NCI-H1048 (cell line): ENCODE results near the gene TMED3.
"Not testable (repeated sequence)": the region's sequence is repeated elsewhere in the genome, so short reads cannot be mapped to it uniquely, and the experiment has no call there.

ENCODE experiments used
- DNase-seq: peaks from one replicate; lab custom pipeline; 2025; lab: John Stamatoyannopoulos, UW

TMED3 gene

DNA sequence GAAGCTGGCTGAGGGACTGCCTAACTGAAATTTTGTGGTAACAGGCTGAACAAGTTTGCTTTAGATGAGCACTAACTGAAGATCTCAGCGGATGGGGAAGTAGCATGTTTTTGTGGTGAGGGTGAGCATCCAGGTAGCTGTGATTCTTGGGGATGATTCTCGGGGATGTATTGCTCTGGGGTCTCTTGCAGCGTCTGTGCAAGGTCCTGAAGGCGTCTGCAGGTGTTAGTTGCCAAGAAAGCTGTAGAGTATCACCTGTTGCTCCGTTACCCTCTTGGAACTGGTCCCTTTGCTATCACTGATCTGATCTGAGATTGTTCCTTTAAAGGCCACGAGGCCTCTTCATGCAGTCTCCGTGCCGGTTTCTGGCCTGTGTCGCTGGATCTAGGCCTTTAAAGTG, 6.0 kb downstream of the TMED3 start:
- no peak for DNase-seq

DNA sequence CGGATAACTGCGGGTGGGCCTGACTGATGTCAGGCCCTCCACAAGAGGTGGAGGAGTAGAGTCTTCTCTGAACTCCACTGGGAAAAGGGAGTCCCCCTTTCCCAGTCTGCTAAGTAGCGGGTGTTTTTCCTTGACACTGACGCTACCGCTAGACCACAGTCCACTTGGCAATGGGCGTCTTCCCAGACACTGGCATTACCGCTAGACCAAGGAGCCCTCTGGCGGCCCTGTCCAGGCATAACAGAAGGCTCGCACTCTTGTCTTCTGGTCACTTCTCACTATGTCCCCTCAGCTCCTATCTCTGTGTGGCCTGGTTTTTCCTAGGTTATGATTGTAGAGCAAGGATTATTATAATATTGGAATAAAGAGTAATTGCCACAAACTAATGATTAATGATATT, 9.1 kb downstream of the TMED3 start:
- not testable (repeated sequence) for DNase-seq

DNA sequence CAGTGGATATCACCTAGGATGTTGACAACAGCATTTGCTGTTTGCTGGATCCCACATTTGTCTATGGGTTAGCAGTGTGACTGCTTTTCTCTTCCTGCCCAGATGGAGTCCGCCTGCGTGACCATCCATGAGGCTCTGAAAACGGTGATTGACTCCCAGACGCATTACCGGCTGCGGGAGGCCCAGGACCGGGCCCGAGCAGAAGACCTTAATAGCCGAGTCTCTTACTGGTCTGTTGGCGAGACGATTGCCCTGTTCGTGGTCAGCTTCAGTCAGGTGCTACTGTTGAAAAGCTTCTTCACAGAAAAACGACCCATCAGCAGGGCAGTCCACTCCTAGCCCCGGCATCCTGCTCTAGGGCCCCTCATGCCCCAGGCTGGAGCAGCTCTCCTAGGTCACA, 11.0 kb downstream of the TMED3 start:
- no peak for DNase-seq

DNA sequence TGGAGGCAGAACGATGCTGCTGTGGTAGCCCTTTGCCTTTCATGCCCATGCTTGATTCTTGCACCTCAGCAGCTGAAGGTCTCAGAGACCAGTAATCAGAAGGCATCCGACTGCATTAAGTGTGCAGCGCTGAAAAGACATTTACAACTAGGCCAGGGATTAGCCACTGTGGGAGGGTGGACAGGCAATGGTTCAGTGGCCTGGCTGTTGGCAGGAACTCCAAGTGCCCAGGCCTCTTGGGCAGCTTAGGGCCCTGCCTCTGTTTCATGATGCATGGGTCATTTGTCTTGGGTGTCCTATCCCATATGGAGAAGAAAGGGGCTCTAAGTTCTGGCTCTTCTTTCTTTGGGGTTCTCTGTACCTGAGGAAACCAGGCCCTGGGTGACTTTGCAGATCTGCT, 11.4 kb downstream of the TMED3 start:
- no peak for DNase-seq

DNA sequence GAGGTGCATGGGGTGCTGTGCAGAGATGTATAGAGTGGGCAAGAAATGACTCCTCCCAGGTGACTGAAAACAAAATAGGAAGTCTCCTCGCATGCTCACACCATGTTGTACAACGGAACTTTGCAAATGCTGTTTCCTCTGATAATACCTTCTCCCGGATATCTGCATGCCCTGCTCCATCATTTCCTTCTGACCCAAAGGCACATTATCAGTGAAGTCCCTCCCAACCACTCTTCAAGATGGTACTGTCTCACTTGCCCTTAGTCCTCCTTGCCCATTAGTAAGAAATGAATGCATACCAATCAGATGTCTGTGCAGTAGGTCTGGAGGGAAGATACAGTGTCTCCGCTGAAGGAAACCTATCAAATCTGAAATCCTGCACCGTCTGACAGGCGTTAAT, 12.0 kb downstream of the TMED3 start:
- no peak for DNase-seq

DNA sequence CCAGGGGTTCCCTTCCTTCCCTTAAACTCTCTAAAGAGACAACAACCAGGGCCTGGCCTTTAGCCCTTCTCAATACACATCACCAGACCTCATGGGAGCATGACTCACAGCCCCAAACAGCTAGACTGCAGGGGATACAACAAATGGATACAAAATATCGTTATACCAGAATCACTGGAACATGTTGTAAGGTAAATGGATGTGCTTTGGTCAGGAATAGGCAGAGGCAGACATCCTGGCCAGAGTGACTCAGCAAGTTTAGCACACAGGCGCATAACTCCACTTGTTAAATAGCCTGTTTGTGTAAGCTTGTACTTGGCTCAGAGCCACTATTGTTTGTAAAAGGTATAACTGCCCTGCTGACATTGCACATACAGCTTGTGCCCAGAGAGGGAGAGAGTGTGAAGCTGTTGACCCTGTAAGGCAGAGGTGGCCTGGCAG, 18.3 kb downstream of the TMED3 start:
- DNase-seq = no peak

DNA sequence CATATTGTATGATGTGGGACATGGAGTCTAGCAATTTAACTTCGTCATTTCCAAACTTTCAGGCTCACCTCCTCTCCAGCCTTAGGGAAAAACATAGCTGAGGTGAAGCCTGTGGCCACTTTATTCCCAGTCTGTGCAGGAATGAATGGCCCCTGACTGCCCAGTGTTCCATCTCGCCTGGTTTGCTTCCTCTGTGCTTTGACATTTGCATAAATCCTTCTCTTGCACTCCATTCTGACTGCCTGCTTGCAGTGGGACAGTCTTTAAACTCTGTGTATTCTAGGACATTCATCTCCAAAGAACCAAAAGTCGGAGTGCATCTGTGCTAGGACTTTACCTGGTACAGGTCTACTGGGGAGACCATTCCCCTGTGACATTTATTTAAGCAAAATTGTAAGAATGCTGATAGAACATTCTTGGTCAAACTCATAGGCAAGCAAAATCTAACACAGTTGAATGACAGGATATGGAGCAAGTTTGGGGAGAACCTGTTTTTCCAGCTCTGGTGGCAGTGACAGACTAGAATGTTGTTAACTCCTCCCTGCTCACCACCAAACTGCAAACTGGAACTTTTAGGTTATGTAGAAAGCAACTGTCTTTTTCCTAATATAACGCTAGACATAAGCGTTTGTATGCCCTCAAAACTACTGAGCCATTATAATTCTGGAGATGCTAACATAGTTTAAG, 22.1 kb downstream of the TMED3 start:
- no peak for DNase-seq

DNA sequence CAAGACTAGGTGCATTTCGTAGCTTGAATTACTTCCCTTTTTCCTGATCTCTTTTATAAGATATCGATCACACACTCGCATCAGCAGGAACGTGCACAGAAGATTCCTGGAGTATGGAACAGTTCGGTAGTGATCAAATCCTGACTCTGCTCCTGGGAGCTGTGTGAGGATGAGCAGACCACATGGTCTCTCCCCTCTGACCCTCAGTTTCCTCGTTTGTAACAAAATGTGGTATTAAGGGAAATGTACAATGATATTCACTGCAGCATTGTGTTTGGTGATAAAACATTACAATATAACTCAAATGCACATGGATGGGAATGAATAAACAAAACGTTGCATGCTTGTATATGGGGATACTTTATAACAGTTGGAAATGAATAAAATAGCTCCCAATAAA, 26.7 kb downstream of the TMED3 start:
- no peak for DNase-seq

DNA sequence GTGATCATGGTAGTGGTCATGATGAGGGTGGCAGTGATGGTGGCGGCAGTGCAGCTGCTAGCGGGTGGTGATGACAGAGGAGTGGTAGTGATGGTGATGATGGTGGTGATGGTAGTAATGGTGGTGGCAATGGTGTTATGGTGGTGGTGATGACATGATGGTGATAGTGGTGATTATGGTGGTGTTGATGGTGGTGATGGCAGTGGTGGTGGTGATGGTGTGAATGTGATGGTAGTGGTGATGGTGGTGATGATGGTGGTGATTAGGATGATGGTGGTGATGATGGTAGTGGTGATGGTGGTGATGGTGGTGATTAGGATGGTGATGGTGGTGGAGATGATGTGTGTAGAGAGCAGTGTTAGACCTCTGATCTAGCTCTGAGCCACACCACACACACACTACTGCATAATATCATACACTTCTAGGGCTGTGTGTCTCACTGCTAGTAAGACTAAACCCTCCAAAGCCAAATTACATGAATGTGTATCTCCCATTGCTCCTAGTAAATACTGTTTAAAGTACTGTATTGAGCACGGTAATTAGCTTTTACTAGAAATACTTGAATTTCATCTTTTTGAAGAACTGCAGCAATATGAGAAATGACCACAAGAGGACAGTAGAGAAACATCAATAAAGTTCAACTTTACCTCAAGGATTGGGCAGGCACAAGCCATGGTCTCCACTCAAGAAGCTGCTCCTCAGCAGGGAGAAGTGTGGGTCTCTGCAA, 28.8 kb downstream of the TMED3 start:
- no peak for DNase-seq

DNA sequence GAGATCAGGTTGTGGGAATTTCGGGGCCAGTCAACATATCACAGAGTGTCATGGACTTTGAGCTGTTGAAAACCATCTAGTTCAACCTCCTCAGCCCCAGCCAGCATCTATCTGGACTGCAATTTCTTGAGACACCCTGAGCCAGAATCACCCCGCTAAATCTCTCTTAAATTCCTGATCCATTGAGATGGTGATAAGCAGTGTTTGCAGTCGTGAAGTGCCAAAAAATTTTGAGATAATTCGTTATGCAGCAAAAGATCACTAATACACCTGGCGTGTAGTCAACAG, 29.3 kb downstream of the TMED3 start:
- DNase-seq = no peak

DNA sequence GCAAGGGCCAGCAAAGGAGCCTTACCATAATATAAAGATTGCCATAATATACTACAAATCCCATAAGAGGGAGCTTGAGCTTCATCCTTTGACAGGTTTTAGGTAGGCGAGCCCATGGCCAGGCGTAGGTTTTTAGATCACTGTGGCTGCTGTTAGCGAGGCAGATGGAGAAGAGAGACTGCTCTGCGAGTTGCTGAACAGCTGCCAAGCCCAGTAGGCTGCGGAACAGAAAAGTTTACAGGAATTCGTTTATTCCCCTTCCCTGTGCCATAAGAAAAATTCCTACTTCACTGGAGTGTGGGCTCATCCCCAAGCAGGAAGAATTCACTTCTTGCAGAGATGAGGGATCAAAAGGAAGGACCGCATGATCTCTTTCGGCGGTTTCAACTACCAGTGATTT, 30.5 kb downstream of the TMED3 start:
- no peak for DNase-seq

DNA sequence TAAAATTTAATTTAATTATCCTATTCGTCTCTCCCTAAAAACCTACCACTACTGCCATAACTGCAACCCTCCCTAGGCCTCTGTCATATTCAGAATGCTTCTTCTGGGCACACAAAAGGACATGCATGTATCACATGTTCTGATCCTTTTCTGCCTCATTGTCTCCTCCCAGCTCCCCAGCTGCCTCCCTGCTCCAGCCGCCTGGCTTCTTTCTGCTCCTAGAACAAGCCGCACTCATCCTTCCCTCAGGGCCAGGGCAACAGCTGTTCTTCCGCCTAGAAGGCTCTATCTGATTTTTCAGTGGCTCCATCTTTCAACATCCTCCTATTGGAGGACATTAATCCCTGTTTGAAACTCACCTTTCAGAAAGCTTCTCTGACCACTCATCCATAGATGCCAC, 38.6 kb downstream of the TMED3 start:
- DNase-seq = no peak

DNA sequence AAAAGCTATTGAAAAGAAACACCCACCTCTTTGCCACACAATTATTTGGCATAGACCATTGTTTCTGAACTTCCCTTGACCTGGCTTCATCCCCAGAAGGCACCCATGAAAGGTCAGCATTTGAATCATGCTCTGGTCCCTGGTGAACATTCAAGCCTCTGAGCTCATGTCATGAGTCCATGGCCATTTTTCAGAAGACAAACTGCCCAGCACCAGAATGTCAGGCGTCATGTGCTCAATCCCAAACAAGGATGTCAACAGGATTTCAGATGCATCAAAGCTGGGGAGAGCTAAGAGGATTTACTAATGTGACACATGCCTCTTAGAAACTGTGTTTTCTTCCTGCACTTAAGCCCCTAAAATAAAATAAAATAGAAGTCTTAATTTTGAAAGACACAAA, 41.3 kb downstream of the TMED3 start:
- no peak for DNase-seq

DNA sequence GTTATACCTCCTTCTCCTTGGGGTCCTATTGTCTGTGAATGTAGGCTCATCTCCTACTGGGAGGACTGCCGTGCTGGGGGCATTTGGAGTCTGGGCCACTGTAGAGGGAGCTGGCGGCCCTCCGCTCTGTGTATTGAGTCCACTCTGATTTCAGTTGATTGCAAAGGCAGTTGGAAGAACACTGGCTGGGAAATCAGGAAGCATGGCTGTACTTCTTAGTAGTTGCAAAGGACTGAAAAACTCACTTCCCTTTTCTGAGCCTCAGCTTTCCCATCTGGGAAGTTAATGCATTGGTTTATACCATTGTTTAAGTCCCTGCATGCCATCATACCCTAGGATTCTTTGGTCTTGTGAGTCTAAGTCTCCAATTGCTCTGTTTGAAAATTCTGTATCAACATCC, 46.7 kb downstream of the TMED3 start:
- DNase-seq = no peak

DNA sequence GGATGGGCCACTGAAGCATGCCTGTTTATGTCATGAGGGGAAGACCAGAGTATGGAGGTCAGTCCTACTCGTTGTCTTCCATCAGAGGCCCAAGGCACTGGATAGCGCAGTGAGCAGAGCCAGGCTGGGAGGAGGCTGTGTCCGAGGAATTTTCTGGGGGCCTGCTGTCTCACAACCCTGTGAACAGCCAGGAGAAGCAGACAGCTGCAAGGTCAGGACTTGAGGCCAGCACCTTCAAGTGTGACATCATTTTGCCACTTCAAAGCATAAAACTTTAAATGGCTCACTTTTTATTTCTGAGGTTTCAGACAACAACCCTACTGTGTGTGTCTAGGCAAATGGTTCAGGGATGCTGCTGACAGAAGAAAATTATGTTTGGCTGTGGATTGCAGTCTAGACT, 47.2 kb downstream of the TMED3 start:
- no peak for DNase-seq

DNA sequence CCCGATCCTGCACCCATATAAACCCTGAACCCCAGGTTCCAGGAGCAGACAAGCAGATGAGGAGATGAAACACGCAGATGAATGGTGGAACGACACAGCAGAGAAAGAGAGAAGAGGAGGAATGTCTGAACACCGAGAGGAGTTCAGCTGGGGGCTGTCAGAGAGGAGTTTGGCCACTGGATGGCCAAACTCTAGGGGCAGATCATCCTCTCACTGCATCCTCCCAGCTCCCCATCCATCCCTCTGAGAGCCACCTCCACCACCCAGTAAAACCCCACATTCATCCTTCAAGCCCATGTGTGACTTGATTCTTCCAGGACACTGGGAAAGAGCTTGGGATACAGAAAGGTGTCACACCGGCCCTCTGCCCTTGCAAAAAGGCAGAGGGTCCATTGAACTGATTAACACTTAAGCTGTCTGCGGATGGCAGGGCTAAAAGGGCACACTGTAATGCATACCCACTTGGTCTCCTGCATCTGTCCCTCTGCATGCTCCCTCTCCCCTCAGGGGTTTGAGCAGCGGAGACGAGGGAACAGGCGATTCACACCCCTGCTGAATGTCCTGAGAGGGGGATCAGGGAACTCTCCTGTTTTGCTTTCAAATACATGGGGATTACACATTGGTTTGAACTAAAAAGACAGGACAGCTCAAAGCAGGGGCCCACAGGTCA, 53.8 kb downstream of the TMED3 start:
- no peak for DNase-seq

DNA sequence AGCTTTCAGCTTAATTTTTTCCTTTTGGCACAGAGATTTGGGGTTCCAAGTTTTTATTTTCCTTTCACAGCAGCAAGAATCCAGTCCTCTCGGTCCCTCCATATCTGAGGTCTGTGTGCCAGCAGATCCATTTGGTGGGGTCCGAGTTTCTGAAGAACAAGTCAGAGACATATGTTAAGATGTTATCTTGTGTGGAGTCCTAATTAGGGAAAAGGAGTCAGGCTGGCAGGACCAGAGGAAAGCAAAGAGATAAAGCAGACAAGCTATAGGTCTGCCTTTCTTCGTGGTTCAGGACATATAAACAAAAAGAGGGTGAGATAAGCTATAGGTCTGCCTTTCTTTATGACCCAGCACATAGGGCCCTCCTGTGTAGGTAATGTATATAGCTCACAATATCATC, 54.9 kb downstream of the TMED3 start:
- DNase-seq = no peak

DNA sequence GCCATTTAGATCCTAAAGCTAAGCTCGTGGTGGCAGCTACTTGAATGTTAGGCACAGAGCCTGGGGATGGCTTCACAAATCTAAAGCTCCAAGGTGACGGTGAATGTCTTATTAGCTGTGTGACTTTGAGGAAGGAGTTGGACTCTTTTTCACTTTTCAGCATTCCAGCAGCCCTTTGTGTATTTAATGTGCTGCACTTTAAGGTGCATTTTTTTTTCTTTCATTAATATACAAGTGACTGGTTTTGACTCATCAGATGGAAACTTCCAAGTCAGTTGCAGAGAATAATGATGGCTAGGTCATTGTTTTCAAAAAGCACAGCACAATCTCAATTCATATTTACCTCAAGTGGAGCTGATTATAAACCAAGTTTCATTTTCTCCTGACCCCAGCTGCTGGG, 55.8 kb downstream of the TMED3 start:
- DNase-seq = no peak

DNA sequence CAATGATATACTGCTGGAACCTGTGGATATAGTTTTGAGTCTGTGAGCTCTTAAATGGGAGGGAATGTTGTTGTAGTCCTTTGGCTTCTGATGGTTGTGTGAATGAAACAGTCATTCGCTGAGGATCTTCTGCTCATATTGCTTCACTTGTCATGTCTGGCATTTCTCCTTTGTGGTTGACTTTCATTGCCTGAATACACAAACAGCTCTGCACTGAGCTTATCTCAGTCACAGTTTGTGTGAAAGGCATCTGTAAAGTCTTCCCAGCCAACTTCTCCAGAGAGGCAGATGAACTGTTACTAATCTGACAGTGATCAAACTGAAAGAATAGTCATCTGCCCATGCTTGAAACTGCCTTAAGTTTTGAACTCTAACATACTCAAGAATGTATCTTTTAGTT, 59.8 kb downstream of the TMED3 start:
- DNase-seq = no peak

DNA sequence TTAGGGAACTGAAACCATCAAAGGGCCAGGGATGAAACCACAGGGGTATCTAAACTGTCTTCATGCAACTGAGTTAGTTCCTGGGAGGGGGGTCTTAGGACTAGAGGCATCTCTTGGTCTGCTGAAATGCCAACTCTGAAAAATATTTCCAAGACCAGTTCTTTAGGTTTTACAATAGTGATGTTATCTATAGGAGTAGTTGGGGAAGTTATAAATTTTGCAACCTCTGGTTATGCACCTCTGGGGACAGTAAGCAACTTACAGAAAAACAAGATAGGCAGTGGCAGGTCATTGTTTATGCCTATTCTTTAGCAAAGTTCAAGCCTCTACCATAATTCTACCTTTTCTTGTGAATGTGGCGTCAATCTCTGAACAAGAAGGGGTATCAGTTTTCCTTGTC, 60.7 kb downstream of the TMED3 start:
- DNase-seq = no peak

DNA sequence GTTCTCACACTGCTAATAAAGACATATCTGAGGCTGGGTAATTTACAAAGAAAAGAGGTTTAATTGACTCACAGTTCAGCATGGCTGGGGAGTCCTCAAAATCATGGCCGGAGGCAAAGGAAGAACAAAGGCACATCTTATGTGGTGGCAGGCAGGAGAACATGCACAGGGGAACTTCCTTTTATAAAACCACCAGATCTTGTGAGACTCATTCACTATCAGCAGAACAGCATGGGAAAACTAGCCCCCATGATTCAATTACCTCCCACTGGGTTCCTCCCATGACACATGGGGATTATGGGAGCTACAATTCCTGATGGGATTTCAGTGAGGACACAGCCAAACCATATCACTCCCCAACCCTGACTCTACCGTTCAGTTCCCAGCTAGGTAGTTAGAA, 61.5 kb downstream of the TMED3 start:
- DNase-seq = no peak
